Left ventricle myocardium superior (tissue), 1 donor: Measurements from ENCODE around the gene HIP1. TPM values are rescaled to one million over a fixed set of nuclear protein-coding genes. Genes with fewer than 3 reads are reported as not detected.
"Not testable (repeated sequence)": the region's sequence is repeated elsewhere in the genome, so short reads cannot be mapped to it uniquely, and the experiment has no call there.

ENCODE experiments used
- ATAC-seq: fragments of 200-7000 bp; cut with Tn5 transposase; one replicate; pipeline ENCODE4 v1.9.1; 2020; ENCODE audit warnings: mild to moderate bottlenecking, moderate library complexity
- DNase-seq: peaks from one replicate; pipeline ENCODE4 v3.0.0-alpha.2; 2020
- intact Hi-C: fragments of 100-400 bp; cut with micrococcal nuclease; formaldehyde crosslinking; loops from one replicate; pipeline ENCODE4 v1.11.0; 2022
- total RNA-seq: library from RNA; stranded (reverse); fragmentation: NEBNext Ultra II Directional; extraction: Animal tissue kit (Norgen Biotek cat#: 25700); gene quantifications from one replicate; pipeline ENCODE4 v1.2.1, GENCODE V29; 2021
- donor health status: DM: no; HTN: yes; CAD: no; lungs with severe emphysema.

HIP1 gene
- total RNA-seq, 1 donor from 2014 or later = 17.8 TPM

- ATAC-seq (no peak), DNase-seq (no peak)
- intact Hi-C loops = no loop called here
Observed at GRCh38 chr7:75689246-75690099, 49.3 kb downstream of the HIP1 start.

GRCh38 chr7:75688200-75689136 is 50.3 kb downstream of the HIP1 start:
- DNase-seq (peak; percentile 42), ATAC-seq (peak; percentile 12)
- intact Hi-C loops = no loop called here

DNA sequence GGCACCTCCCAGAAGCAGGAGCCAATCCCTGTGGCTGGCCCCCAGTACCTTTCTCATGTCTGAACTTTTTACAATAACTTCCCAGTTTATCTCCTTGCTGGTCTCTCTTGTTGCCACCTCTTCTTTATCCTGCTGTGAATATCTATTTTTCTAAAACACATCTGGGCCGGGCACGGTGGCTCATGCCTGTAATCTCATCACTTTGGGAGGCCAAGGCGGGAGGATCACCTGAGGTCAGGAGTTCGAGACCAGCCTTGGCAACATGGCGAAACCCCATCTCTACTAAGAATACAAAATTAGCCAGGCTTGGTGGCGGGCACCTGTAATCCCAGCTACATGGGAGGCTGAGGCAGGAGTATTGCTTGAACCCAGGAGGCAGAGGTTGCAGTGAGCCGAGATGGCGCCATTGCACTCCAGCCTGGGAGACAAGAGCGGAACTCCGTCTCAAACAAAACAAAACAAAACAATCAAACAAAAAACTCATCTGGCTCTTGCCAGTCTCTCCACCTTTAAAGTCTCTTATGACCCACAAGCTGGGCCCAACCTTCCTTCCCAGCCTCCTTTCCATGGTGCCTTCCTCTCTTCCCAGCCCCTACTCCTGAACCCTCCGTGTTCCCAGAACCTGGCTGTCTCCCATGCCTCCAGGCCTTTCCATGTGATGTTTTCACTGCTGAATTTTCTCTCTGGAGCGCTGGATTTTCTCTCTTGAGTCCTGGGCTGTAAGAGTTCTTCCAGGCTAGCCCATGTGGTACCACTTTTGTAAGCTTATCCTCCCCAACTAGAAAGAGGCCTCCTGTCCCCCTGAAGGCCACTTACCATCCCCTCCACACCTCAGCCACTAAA is 51.3 kb downstream of the HIP1 start:
- intact Hi-C loops = no loop called here

GRCh38 chr7:75686551-75686950 is 52.2 kb downstream of the HIP1 start:
- DNase-seq (no peak), ATAC-seq (no peak)
- intact Hi-C loops = no loop called here

More for the DNA sequence above, 51.3 kb downstream of the HIP1 start:
- ATAC-seq (no peak), DNase-seq (no peak)

GRCh38 chr7:75682052-75682451 is 56.7 kb downstream of the HIP1 start:
- intact Hi-C loops = not testable (repeated sequence)

DNA sequence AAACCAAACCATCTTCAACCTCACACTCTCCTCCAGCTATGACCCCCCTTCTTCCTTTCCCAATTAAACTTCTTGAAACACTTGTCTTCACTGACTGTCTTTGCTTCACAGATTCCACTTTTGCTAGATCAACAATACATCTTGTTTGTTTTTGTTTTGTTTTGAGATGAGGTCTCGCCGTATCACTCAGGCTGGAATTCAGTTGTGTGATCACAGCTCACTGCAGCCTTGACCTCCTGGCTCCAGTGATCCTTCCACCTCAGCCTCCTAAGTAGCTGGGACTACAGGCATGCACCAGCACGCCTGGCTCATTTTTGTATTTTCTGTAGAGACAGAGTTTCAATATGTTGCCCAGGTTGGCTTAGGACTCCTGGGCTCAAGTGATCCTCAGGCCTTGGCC is 59.7 kb downstream of the HIP1 start:
- no peak for DNase-seq
- intact Hi-C loops = no loop called here
- no peak for ATAC-seq

More at GRCh38 chr7:75682052-75682451, 56.7 kb downstream of the HIP1 start:
- not testable (repeated sequence) for DNase-seq, ATAC-seq

- intact Hi-C loops = no loop called here
- no peak for DNase-seq
- ATAC-seq = no peak
Observed at GRCh38 chr7:75669579-75669978, 69.2 kb downstream of the HIP1 start.

GRCh38 chr7:75667938-75668337 is 70.8 kb downstream of the HIP1 start:
- DNase-seq = no peak
- ATAC-seq = no peak
- intact Hi-C loops = no loop called here

DNA sequence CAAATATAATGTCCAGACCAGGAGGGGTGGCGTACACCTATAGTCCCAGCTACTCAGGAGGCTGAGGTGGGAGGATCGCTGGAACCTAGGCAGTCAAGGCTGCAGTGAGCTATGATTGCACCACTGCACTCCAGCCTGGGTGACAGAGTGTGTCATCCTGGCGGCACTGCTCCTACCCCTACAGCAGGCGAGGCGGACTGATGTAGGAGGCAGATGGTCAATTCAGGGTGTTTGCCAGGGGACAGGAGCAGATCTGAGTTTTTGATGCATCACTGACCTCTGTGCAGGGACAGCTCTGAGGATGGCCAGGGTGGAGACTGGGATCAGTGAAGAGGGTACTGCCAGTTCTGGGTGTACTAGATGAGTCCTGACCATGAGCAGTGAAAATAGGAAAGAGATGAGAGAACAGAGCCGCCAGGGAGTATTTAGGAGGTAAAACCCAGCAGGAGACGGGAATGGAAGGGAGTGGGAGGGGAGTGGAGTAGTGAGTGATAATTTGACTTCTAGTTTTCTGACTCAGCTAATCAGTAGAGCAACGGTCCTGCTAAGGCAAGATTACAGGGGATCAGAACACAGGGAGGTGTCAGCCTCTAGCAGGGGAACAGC is 75.3 kb downstream of the HIP1 start:
- intact Hi-C loops = no loop called here
- DNase-seq = no peak
- no peak for ATAC-seq

GRCh38 chr7:75662579-75663301 is 76.0 kb downstream of the HIP1 start:
- ATAC-seq (no peak), DNase-seq (no peak)
- intact Hi-C loops = no loop called here

GRCh38 chr7:75660566-75661215 is 78.0 kb downstream of the HIP1 start:
- ATAC-seq (no peak), DNase-seq (no peak)
- intact Hi-C loops = no loop called here

- DNase-seq (no peak), ATAC-seq (no peak)
- intact Hi-C loops = no loop called here
Observed at GRCh38 chr7:75658802-75659201, 79.9 kb downstream of the HIP1 start.

DNA sequence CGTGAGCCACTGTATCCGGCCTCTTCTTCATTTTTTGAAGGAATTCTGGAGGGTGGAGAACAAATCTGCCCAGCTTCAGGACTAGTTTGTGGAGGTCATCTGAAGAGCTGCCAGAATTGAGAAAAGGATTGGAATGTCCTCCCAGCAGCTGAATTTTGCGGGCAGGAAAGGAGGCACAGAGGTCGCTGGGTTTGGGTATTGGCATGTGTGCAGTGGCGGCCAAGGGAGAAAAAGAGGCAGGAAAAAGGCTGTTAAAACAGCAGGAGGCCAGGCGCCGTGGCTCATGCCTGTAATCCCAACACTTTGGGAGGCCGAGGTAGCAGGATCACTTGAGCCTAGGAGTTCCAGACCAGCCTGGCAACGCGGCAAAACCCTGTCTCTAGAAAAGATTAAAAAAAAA is 80.4 kb downstream of the HIP1 start:
- ATAC-seq = no peak
- no peak for DNase-seq
- intact Hi-C loops = no loop called here

DNA sequence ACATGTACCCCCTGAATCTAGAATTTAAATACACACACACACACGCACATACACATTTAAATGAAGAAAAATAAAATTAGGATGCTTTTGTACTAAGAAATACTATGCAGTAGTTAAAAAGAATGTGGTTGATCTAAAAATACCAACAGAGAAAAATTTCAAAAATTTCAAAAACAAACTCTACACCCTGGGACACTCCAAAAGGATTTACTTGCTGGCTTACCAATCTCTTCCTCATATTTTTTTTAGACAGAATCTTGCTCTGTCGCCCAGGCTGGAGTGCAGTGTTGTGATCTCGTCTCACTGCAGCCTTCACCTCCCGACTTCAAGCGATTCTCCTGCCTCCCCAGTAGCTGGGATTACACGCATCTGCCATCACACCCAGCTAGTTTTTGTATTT is 80.9 kb downstream of the HIP1 start:
- ATAC-seq = no peak
- intact Hi-C loops = no loop called here

DNA sequence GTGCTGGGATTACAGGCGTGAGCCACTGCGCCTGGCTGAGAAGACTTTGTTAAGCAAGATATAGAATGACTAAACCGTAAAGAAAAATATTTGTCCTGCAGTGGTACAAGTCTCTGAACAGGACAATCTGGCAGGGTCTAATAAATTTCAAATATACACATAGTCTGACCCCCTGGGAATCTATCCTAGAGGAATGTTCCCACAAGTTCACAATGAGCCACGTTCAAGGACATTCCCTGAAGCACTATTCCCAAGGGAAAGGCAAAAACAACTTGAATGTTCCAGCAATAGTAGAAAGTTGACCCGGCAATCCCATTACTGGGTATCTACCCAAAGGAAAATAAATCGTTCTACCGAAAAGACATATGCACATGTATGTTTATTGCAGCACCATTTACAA is 82.0 kb downstream of the HIP1 start:
- intact Hi-C loops = no loop called here
- ATAC-seq (peak; percentile 45), DNase-seq (no peak)

More for the DNA sequence above, 80.9 kb downstream of the HIP1 start:
- DNase-seq = no peak

- no peak for DNase-seq
- no peak for ATAC-seq
- intact Hi-C loops = no loop called here
Observed at GRCh38 chr7:75655536-75655935, 83.2 kb downstream of the HIP1 start.

DNA sequence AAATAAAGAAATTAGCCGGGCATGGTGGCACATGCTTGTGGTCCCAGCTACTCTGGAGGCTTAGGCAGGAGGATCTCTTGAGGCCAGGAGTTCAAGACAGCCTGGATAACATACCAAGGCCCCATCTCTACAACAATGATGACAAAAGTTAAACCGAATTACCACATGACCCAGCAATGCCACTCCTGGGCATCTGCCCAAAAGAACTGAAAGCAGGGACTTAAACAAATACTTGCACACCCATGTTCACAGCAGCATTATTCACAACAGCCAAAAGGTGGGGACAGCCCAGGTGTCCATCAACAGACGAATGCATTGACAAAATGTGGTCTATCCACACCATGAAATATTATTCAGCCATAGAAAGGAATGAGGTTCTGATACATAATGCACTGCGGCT is 83.9 kb downstream of the HIP1 start:
- intact Hi-C loops = no loop called here
- ATAC-seq (no peak), DNase-seq (no peak)

DNA sequence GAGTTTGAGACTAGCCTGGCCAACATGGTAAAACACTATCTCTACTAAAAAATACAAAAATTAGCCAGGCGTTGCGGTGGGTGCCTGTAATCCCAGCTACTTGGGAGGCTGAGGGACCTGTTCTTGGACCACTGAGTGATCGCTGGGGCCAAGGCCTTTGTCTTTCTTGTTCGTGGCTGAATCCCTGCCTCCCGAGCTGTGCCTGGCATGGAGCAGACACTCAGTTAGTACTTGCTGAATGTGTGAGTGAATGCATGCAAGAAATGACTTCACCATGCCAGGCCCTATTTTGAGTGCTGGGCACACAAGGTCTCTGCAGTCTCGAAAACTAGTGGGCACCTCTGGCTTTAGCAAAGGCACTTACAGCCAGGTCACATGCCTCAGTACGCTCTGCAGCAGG is 85.1 kb downstream of the HIP1 start:
- no peak for DNase-seq
- no peak for ATAC-seq
- intact Hi-C loops = no loop called here
